Stimulated activated CD8-positive, alpha-beta memory T cell treated with anti-CD3 and anti-CD28 coated beads, Interleukin-12 subunit alpha, Interleukin-12 subunit beta, amount 100 ng/mL, for 1 hour (primary cell): ENCODE measurements around the gene MAEA.
"Not testable (repeated sequence)": the region's sequence is repeated elsewhere in the genome, so short reads cannot be mapped to it uniquely, and the experiment has no call there.

Source experiments
- DNase-seq: peaks from one replicate; pipeline ENCODE4 v3.0.0-alpha.2; 2020; ENCODE audit warnings: low read depth

Gene MAEA

DNA sequence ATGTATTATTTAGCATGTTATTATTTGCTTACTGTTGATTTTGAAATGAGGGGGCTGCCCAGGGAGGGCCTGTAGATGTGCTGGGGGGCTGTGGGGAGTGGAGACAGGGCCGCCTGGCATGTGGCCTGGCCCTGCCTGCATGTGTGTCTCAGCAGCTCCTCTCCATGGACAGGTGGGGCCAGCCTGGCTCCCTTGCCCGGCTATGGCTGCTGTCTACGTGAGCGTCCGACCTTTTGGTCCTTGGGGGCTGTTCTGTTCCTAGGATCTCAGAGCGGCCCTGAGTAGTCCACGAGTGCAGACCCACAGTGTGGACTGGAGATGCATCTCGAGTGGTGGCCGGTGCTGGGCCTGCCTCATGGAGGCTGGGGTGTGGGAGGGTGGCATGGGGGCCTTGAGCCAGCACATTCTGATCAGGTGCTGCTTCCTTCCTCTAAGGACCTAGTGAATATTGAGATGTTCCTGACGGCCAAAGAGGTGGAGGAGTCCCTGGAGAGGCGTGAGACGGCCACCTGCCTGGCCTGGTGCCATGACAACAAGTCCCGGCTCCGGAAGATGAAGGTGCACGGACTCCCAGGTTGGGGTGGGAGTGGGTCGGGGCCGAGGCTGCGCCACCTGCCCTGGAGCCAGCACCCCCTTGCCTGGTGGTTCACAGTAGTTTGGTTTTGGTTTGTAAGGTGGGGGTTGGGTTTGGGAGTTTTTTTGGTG, 32.4 kb downstream of the MAEA start:
- DNase-seq, result no peak

DNA sequence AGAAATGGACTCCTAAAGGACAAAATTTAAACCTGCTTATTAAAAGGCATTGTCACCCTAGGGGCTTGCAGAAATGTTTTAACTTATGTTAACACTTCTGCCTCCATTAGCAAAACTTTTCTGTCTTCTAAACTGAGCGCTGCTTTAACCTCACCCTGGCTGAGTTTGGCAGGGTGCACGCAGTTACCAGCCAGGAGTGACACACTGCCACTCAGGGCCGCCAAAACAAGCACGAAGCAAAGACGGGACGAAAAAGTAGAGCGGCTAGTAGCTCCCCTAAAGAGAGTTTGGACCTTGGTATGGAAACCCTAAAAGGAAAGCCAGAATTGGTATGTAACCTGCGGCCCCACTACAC, 33.6 kb downstream of the MAEA start:
- DNase-seq, result no peak

DNA sequence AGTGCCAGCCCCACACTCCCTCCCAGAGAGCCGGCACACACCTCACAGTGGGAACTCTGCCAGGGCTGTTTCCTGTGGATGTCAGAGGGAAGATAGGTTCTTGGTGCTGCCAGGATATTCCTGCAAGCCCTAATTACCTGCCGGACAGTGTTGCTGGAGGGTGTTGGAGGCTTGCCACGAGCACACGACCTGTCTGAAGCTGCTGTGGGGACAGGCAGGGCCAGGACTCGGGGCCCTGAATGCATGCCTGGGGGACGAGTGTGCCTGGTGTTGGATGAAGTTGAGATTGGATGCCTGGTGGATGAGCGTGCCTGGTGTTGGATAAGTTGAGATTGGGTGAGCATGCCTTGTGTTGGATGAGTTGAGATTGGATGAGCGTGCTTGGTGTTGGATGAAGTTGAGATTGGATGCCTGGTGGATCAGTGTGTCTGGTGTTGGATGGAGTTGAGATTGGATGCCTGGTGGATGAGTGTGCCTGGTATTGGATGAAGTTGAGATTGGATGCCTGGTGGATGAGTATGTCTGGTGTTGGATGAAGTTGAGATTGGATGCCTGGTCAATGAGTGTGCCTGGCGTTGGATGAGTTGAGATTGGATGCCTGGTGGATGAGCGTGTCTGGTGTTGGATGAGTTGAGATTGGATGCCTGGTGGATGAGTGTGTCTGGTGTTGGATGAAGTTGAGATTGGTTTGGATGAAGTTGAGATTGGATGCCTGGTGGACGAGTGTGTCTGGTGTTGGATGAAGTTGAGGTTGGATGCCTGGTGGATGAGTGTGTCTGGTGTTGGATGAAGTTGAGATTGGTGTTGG, 34.1 kb downstream of the MAEA start:
- no peak for DNase-seq

DNA sequence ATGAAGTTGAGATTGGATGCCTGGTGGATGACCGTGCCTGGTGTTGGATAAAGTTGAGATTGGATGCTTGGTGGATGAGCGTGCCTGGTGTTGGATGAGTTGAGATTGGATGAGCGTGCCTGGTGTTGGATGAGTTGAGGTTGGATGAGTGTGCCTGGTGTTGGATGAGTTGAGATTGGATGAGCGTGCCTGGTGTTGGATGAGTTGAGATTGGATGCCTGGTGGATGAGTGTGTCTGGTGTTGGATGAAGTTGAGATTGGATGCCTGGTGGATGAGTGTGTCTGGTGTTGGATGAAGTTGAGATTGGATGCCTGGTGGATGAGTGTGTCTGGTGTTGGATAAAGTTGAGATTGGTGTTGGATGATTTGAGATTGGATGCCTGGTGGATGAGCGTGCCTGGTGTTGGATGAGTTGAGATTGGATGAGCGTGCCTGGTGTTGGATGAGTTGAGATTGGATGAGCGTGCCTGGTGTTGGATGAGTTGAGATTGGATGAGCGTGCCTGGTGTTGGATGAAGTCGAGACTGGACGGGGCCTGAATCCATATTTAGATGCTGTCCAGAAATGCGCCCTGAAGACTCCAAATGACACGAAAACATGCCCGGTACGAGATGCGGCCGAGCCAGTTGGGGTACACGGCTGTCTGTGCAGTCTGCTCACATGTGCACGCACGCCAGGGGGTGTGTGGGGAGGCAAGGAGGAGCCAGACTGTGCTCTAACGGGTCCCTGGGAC, 34.9 kb downstream of the MAEA start:
- DNase-seq, result not testable (repeated sequence)

DNA sequence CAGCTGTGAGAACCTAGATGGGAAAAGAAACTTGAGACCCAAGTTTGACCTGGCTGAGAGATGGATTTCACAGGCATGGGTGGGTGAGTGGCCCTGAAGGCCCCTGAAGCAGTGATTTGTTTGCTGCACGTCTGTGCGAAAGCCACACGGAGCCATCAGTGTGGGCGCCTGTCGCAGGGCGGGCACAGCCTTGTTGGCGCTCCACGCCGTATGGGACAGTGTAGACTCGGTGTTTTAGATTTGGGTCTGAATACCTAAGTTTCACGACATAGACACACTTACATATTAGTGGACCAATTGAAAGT, 35.4 kb downstream of the MAEA start:
- DNase-seq, result no peak

DNA sequence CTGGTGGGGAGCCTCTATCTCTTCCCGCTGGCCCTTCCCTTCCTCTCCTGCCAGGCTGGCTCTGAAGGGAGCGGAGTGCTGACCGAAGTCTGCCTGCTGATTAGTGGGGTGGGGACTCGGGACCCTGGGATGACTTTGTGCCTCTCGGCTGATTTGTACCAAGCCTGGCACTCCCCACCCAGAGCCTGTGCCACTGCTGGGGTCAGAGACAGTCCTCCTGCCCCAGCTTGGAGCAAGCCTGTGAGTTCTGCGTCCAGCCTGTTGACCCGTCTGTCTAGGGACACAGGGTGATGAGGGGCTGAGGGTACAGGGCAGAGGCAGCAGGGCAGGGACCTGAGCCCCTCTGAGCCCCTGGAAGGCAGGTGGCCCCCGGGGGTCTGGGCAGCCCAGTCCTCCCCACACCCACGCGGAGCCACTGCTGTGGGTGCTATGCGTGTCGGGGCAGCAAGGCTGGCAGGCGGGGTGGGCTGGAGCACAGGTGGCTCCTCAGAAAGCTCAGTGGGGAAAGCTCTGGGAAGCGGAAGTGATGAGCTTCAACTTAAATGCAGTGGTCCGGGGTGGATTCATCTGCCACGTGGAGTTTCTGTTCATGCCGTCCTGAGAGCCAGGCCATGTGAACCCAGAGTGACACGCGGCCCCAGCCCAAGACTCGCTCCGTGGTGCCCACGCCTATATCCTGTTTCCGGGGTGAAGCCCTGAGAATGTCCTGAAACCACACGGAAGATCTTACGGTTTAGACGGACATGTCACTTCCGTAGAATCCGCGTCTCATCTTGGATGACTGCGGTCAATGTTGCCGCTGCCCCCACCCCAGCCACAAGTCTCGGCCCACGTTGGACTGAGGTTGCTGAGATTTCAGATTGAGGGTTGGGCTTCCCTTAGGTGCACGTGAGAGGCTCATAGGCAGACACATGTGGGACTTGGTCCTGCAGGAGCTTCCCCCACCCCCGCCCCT, 36.3 kb downstream of the MAEA start:
- DNase-seq, result no peak

DNA sequence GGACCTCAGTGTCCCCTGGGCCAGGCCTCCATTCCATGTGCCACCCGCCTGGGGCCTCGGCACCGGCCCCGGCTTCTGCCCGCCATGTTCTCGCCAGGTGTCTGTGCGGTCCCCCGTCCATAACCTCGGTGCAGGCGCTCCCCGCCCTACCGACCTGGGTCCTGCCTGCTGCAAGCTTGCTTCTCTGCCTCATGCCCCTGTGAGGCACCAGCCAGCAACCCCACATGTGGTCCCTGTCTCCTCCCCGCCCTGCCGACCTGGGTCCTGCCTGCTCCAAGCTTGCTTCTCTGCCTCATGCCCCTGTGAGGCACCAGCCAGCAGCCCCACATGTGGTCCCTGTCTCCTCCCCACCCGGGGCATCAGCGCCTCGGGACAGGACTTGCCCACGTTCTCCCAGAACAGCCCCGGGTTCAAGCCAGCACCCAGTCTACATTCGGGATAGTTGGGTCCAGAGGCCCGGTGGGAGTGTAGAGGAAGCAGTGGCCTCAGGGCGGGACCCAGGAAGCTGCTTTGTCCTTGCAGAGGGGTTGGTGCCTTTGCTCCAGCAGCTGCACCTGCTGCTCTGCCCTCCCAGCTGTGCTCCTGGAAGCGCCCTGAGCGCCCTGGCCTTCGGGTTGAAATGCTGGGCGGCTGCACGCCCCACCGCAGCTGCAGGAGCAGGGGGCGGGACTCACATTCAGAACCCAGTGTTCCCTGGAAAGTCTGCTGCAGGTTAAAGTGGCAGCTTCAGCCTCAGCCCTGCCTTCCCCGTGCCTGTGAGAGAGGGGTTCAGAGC, 37.2 kb downstream of the MAEA start:
- DNase-seq, result no peak

DNA sequence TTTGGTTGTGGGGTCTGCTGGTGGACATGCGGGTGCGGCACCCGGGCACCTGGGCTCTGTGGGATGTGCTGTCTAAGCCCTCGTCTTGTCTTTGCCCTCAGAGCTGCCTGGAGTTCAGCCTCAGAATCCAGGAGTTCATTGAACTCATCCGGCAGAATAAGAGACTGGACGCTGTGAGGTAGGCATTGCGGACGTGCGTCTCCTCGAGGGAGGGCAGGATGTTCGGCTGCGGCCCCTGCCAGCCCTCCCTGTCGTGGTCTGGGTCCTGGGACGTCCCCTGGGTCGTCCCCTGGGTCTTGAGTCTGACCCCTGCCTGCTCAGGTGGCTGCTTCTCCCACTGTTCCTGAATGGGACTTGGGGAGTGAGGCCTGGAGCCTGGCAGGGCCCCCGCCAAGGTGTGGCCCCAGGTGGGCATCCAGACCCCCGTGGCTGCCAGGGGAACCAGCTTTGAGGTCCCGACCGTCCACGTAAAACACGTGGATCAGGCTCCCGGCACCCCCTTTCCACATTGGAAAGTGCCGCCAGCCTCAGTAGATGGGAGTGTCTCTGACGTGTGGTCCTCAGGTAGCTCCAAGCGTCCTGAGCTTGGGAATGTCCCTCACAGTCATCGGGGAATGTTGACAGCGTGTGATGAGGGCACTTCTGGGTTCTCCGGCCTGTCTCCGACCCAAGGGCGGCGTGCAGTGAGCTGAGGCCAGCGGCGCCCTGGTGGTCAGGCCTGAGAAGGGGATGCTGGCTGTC, 38.0 kb downstream of the MAEA start:
- no peak for DNase-seq

DNA sequence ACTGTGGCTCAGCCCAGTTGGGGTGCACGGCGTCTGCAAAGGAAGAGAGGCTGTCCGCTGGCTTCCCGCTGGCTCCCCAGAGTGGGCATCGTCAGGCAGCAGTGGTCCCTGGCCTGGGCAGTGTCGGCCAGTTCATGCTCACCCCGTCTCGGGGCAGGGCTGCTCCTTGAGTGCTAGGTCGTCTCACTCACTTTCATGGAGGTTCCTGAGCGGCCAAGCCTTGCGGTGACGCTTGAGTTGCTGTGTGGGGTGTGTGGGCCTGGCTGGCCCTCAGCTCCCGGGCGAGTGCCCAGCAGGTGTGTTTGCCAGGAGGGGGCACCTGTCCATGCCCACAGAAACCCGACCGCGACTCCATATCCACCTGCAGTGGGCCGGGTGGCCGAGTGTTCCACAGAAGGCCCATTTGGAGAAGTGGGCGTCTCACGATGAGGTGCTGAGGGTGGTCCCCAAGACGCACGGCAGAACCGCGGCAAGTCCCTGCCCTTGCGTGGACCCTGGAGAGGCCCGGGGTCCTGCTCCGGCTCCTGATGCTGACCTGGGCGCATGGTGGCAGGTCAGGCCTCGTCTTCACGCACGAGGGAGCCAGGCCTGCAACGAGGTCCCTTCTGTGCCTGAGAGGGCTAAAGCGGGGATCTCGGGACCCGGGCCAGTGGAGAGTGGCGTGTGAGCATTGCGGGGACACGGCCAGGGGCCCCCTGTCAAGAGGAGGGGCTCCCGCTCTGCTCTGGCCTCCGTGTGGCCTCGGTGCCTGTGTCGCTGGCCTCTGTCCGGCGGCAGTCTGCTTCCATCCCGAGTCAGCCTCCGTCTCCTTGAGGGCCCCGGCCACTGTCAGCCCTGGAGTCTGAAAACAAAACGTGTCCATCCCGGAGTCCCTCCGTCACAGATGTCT, 38.8 kb downstream of the MAEA start:
- no peak for DNase-seq

DNA sequence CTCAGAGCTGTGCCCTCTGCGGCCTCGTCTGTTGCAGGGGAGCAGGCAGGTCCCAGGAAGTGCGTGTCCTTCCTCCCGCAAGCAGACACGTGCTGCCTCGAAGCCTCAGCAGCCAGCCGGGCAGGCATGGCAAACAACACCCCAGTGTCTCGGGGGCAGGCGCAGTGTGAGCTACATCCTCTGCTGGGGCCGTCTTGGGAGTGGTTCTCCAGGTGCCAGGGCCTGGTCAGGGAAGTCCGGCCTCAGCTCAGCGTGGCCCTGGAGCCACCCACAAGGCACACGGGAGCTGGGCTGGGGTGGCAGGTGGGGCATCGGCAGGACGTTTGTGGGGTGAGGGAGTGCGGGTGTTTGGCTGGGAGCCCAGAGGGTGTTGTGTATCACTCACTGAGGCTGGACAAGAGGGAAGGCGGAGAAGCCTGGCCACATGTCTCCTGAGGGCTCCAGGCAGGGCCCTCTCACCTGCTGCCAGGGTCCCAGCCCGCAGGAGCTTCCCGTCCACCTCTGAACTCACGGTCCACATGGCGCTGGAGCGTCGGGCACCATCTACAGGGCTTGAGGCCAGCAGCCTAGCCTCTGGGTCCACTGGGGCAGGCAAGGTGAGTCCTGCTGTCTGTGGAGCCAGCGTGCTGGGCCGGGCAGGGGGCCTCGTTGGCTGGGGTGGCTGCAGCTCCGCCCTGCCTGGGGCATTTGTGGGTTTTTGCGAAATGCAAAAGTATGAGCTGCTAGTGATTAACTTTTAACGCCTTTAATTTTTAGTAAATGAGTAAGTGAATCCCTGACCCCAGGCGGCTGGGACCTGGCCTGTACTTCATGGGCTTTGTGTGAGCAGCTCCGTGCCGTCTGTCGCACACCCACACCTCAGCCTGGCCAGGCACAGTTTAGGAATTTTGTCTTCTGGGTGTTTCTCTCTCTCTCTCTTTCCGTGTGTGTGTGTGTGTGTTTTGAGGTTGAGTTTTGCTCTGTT, 40.0 kb downstream of the MAEA start:
- no peak for DNase-seq

DNA sequence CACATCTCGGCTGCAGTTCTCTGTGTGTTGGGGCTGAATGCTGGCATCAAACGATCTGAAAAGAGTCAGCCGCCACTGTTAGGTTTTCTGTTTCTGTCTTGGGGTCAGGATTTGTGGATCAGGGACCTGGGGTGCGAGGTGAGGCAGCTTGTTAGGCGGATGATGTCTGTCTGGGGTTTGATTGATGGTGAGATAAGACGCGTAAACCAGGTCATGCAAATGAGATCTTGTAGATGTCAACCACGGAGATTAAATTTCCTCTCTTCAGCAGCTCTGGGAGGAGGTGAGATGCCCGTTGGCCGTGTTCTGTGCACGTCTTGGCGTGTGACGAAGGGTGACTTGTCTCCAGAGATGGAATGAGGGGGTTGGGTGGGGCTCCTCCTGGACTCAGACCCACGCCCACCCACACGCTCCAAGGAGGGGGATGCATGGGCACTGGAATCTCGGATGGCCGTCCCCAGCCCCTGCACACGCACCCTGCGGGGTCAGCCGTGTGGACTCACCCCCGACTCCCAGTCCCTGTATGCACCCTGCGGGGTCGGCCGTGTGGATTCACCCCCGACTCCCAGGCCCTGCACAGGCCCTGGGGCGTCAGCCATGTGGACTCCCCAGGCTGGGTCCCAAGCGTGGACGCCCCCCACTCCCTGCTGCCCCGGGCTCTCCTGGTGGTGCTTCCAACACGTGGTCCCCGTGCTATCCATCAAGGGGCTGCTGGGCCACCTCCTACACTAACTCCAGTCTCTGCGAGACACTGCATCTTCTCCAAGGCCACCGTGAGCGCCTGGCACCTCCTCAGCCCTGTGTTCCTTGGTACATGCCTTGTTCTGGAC, 41.3 kb downstream of the MAEA start:
- peak; percentile 40 for DNase-seq

DNA sequence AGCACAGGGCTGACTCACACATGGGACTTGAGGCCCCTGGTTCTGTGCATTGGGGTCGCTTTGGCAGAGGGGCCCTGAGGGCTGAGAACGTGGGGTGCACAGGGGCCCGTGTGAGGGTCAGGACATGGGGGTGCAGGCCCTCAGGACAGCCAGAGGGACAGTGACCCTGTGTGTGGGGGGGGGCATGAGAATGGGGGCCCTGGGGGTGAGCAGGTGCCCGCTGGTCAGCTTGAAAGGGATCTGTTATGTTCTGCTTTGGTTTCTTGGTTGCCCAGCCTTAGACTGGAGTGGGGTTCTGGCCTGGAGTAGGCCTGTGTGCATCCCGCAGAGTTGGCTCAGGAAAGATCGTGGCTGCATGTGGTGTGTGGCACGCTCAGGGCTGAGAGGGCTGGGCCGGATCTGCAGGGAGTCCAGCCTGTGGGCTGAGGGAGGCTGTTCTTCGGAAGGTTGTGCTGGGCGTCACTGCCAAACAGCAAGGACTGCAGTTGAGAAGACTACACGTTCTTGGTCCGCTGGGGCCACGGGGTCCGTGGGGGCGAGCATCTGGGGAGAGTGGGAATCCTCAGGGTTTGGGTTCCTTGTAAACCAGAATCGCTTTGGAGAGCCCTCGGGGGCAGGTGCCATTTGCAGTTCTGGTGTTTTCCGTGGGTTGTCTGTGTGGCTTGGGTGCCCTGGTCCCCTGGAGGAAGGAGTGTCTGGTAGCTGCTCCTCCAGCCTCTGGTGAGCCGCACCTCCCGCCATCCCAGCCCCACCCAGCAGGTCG, 42.1 kb downstream of the MAEA start:
- no peak for DNase-seq

DNA sequence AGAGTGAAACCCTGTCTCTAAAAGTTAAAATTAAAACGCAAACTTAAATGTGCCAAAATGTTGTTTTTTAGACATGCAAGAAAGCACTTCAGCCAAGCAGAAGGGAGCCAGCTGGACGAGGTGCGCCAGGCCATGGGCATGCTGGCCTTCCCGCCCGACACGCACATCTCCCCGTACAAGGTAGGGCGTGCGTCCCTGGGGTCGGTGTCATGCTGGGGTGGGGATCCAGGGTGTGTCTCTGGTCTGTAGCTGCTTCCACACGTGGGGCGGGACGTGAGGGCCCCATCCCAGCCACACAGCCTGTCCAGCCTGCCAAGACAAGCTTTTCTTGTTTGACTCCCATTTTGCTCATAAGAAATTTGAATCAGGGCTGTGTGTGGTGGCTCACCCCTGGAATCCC, 43.0 kb downstream of the MAEA start:
- no peak for DNase-seq

DNA sequence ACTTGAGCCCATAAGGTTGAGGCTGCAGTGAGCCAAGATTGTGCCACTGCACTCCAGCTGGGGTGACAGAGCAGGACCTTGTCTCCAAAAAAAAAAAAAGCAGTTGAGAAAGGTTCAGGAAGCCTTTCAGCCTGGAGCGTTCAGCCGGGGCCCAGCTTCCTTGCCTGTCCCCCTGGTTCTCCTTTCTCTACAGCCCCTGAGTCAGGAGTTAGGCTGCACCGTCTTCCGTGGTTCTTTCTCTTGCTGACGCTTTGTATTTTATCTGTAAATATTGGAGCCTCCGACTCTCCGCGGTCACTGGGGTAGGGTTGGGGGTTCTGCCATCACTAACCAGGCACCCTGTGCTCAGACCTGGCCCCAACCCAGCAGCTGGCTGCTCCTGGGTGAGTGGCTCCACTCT, 43.6 kb downstream of the MAEA start:
- no peak for DNase-seq

DNA sequence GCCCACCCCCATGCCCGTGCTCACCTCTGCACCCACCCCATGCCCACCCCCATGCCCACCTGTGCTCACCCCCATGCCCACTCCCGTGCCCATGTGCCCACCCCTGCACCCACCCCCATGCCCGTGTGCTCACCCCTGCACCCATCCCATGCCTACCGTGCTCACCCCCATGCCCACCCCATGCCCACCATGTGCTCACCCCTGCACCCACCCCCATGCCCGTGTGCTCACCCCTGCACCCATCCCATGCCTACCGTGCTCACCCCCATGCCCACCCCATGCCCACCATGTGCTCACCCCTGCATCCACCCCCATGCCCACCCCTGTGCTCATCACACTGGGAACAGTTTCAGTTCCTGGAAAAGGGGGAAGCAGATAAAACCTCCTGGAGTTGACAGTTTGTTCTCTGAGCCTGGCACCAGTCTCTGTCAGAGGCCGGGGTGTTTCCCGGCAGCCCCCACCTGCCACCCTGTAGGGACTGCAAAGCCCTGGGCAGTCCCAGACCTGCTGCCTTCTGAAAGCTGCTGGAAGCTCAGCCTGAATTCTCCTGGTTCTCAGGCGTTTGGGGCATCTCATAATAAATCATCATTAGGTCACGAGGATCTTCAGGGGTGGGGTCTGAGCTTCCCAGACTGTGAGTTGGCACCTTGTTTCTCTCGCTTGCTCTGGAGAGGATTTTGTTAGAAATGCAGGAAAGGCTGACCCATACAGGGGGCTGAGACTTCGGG, 44.3 kb downstream of the MAEA start:
- not testable (repeated sequence) for DNase-seq

DNA sequence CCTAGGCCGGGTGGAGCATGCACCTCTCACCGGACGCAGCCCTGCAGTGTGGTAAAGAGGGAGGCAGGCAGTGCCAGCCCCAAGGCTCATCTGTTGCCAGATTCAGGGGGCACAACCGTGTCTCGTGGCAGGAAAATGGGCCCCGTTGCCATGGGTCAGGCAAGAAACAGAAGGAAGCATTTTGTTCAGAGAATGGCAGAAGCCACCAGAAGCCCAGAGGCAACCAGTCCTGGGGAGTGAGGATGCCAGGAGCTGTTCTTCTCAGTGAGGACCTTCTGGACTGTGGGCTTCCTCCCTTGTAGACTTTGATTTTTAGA, 44.8 kb downstream of the MAEA start:
- no peak for DNase-seq
